A673 (cell line): Measurements from ENCODE around the gene KRT76.

Source experiments
- CTCF ChIP-seq: fragments of 300-800, 200-600 bp; sonication (generic); conservative IDR thresholded peaks from 2 replicates; pipeline ENCODE4 v1.5.1; 2017; ENCODE audit warnings: low read depth, mild to moderate bottlenecking, antibody characterized with exemption, low read length, moderate library complexity, mixed read lengths
- EZH2 ChIP-seq: fragments of 200-600 bp; sonication (generic); IDR thresholded peaks from 2 replicates; pipeline ENCODE4 v1.6.1; 2017; ENCODE audit warnings: borderline replicate concordance, low read depth, mild to moderate bottlenecking, mixed read lengths, antibody characterized with exemption, low read length; ENCODE audit not compliant: poor library complexity, severe bottlenecking

DNA sequence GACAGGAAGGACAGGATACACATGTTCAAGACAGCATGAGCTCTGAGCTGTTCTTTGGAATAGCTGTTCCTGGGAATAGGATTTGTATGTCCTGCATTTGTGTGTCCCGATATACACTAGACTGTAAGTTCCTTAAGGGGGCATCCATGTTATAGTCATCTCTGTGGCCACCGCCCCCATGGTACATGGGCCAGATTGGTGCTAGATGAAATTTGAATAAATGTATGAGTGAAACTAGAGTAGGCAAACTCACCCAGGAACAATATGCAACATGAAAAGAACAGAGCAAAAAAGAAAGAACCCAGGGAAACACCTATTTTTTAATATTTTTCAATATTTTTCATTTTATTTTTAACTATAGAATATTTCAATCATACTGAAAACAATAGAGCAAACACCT is 48.8 kb downstream of the KRT76 start:
- TF ChIP-seq EZH2 = no peak
- TF ChIP-seq CTCF = no peak
